Measurements from ENCODE around the gene TRIM71. TPM values are rescaled to one million over a fixed set of nuclear protein-coding genes. Genes with fewer than 3 reads are reported as not detected.
A peak's percentile ranks its signal among the peaks of the same experiment; 100 is the strongest.

Gene TRIM71
- total RNA-seq, 1 experiment from 2014 or later = 376 TPM

- Histone ChIP-seq H4K5ac (ENCODE audit: insufficient read length, low read depth, low read length) (no peak overlapping the region), H3K27ac (ENCODE audit: insufficient read length, low read depth, low read length) (no peak overlapping the region), H3K4me1 (ENCODE audit: insufficient read depth, low read length) (no peaks in the 10 kb centered on the region; the same call in 1 of the 2 replicates), H3K9me3 (ENCODE audit: control insufficient read depth, low read depth, low read length) (no peaks in the 10 kb centered on the region), H3K4me2 (ENCODE audit: insufficient read depth, insufficient read length, low read length) (no peak overlapping the region), H3T11ph (ENCODE audit: low read length) (no peak overlapping the region), H3K27me3 (ENCODE audit: insufficient read depth, low read length) (no peaks in the 10 kb centered on the region), H2BK20ac (ENCODE audit: low read depth, low read length, poor library complexity, severe bottlenecking) (no peak overlapping the region), H3K79me1 (ENCODE audit: insufficient read depth, low read depth, low read length, poor library complexity, severe bottlenecking) (peaks cover 12% of the 10 kb centered on the region), H4K20me1 (ENCODE audit: control insufficient read depth, insufficient read depth, insufficient read length) (no peaks in the 10 kb centered on the region), H2BK120ac (ENCODE audit: low read depth, low read length, poor library complexity, severe bottlenecking) (no peak overlapping the region), H4K8ac (replicated peaks; ENCODE audit: insufficient read length, low read depth, low read length) (no peak overlapping the region), H2AFZ (ENCODE audit: low read length) (no peak overlapping the region), H3K23me2 (ENCODE audit: insufficient read length, low read depth, low read length, poor library complexity, severe bottlenecking) (no peaks in the 10 kb centered on the region), H3K18ac (ENCODE audit: insufficient read length, low read depth, low read length) (no peak overlapping the region), H2BK15ac (ENCODE audit: low read depth, low read length) (no peak overlapping the region), H3K56ac (ENCODE audit: insufficient read length, low read depth, low read length) (no peak overlapping the region), H3K4ac (ENCODE audit: low read depth, low read length) (no peak overlapping the region), H2AK5ac (ENCODE audit: insufficient read length, low read length) (no peak overlapping the region), H3K9ac (ENCODE audit: extremely low read depth, insufficient read length, low read length) (no peak overlapping the region), H3K79me2 (ENCODE audit: insufficient read depth, low read length) (peaks cover 63% of the 10 kb centered on the region; the same call in 1 of the 2 replicates), H2BK5ac (ENCODE audit: insufficient read length, low read length) (no peak overlapping the region), H3K14ac (ENCODE audit: insufficient read depth, low read length) (no peak overlapping the region), H4K91ac (ENCODE audit: insufficient read length, low read depth, low read length) (no peak overlapping the region), H2BK12ac (ENCODE audit: insufficient read length, low read depth, low read length) (no peak overlapping the region), H3K23ac (ENCODE audit: insufficient read length, low read depth, low read length) (no peak overlapping the region)
- no CpG with 5 or more reads among the region's 2 CpGs for WGBS (ENCODE audit: extremely low coverage, insufficient read length, low lambda C conversion rate)
- no peak for DNase-seq
- Mint-ChIP-seq H3K4me1 (peaks cover 74 to 79% of the 10 kb centered on the region in 2 experiments), H3K27ac (peak overlapping the region in 2 of 3 experiments; percentile 81 to 86; a peak in 4 of 7 replicates), H3K4me3 (no peak overlapping the region), H3K36me3 (ENCODE audit: insufficient read depth in 1 of 3, low read depth in 3 of 3) (peaks cover 57 to 87% (median 86%) of the 10 kb centered on the region in 3 experiments), H3K9me3 (no peaks in the 10 kb centered on the region), H3K27me3 (ENCODE audit: low read depth) (peaks cover 1% of the 10 kb centered on the region)
- TF ChIP-seq, protein P1, sequence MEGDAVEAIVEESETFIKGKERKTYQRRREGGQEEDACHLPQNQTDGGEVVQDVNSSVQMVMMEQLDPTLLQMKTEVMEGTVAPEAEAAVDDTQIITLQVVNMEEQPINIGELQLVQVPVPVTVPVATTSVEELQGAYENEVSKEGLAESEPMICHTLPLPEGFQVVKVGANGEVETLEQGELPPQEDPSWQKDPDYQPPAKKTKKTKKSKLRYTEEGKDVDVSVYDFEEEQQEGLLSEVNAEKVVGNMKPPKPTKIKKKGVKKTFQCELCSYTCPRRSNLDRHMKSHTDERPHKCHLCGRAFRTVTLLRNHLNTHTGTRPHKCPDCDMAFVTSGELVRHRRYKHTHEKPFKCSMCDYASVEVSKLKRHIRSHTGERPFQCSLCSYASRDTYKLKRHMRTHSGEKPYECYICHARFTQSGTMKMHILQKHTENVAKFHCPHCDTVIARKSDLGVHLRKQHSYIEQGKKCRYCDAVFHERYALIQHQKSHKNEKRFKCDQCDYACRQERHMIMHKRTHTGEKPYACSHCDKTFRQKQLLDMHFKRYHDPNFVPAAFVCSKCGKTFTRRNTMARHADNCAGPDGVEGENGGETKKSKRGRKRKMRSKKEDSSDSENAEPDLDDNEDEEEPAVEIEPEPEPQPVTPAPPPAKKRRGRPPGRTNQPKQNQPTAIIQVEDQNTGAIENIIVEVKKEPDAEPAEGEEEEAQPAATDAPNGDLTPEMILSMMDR (conservative IDR thresholded peaks at IDR 0.05) = no peak
These were observed 66.0 kb downstream of the TRIM71 start for GRCh38 chr3:32883817-32884216.
